Stimulated activated CD4-positive, alpha-beta T cell treated with anti-CD3 and anti-CD28 coated beads, Interleukin-4, amount 100 ng/mL, for 48 hours (primary cell): Measurements from ENCODE around the gene C1orf146.
"Not testable (repeated sequence)": the region's sequence is repeated elsewhere in the genome, so short reads cannot be mapped to it uniquely, and the experiment has no call there.

Source experiments
- DNase-seq, 2 donors: peaks; one replicate each; pipeline ENCODE4 v3.0.0-alpha.2; 2020; ENCODE audit warnings: low read depth in 2 of 2

Gene C1orf146, protein sequence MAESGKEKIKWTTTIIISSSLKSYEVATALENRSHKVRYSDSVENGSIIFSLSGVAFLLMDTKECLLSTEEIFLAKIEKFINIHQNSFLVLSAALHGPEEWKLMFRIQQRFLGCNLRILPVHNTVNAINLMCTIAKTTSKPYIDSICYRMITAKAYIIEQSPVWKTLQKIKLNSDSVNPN

DNA sequence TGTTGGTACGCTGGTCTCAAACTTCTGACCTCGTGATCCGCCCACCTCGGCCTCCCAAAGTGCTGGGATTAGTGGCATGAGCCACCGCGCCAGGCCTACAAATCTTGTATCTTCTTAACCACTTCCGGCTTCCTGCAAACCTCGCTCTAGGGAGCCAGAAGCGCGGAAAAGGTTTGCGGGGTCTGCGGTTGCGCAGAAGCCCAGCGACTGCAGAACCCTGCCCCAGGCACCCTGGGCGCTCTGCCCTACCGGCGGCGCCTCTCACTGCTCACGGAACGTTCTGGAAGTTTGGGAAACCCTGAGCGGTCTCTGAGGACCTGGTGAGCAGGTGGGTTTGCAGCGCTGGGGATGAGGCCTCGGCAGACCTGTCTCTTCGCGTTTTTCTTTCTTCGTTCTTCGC, at the start of gene C1orf146:
TSS of gene C1orf146 (plus strand) at position 195 of the 400 bp plus-strand sequence. CDS start 13,506 bp downstream, outside the sequence.
- no peak for DNase-seq

DNA sequence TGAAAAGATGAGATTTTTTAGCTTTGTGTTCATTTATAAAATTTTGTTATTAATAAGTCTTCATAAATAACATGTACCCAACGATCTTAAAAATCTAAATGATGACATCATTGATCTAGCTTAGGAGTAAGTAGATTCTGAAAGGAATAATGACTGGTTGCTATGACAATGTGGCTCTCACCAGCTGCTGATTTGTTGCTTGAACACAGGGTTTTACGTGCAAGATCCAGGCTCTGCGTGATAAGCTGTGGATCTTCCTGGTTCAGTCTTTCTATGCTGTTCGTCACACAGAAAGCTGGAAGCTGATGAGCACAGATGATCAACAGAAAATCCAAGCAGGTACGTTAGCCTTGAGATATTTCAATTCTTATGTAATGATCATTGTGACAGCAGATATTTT, 49.1 kb upstream of the C1orf146 start:
- no peak for DNase-seq

DNA sequence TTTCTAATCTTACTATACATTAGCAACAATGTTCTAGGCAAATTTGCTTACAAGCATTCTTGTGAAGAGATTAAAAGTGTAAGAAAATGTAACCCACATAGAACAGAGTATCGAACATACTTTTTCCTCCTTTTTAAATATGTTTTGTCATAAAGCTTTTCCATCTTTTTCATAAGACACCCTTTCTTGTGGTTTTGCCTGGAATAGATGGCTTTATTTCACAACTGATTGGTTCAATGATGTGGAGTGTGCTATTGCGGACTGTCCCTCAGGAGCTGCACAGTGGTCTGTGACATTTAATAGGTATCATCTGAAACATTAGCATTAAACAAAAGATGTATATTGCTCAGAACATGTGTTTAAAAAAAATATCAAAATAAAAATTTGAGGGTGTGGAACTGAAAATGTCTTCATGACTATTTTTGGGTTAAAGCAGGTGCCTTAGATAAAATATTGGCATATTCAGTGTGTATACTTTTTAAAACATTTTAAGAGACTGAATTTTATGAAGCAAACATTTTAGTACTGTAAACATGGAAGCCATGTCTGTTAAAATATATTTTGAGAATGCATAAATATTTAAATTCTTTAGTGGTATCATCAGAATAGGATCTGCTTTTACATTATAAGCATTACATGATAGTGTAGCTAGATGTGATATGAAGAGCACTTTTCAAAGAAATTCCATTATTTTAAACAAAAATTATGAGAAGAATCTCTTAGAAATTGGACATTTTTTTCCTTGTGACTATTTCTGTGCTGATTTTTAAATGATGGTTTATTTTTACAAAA, 48.3 kb upstream of the C1orf146 start:
- DNase-seq, result no peak

DNA sequence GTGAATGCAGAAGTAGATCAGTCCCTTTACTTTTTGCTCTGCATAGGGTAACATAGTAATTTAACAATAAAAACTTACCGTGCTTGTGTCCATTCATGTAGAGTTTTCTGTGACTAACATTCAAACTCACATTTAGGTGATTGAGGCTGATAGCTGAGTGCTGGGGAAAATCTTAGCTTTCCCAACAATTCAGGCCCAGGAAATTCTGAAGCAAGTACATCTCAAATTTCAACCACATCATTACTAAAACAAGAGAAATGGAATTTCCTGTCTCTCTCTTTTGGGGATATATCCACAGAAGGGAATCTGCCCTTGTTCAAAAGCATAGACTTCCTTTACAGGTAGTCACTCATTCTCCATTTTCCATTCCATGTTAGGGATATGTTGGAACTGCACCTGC, 33.1 kb upstream of the C1orf146 start:
- no peak for DNase-seq

DNA sequence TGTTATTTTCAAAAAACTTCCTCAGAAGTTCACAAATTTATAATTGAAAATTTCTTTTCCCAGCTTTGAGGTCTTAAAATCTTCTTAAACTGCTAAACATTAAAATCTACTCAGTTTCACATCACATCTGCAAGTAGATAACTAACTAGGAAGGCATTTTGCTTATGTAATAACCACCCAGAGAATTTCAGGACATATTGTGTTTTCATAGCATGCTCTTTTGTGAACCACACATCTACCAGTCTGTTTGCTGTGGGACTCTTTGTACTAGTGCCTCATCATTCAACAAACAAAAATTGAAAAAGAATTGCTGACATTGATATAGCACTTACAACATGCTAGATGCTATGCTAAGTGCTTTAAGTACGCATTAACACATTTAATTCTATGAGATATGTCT, 31.6 kb upstream of the C1orf146 start:
- DNase-seq, result no peak

DNA sequence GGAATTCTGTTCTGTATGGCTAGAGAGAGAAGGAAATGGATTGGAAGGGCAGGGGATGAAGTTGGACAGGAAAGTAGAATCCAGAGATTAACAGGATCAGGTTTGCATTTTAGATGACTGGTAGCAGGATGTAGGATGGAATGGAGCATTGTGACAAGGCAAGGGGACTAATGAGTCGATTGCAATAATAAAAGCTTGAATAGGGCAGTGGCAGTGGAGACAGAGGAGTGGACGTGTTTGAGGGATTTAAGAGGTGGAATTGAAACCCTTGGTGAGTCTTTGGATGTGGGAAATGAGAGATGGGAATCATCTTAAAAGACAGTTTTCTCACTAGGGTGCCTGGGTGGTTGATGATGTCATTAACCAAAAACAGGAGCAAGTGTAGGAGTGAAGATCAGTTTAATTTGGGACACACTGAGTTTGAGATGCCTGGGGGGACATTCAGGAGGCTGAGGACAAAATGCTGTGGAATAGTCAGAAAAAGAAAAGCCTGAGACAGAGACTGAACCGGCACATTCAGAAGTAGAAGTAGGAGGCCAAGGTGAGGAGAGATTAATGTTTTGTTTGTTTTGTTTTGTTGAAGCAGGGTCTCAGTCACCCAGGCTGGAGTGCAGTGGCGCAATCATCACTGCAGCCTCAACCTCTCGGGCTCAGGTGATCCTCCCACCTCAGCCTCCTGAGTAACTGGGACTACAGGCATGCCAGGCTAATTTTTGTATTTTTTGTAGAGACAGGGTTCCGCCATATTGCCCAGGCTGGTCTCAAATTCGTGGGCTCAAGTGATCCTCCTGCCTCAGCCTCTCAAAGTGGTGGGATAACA, 29.1 kb upstream of the C1orf146 start:
- no peak for DNase-seq

DNA sequence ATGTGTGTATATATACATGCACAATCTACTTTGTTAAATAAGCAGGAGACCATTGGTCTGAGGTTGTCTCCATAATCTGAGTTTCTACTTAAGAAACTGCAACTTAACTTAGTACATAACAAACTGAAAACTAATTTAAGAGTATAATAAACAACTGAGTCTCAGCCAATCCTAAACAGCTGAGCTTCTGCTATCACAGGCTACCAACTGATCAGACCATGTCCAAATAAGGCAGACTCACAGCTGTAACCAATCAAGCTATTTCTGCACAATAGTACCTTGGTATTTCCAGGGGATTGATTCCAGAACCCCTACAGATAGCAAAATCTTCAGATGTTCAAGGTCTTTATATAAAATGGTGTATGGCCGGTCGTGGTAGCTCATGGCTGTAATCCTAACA, 26.0 kb upstream of the C1orf146 start:
- no peak for DNase-seq

DNA sequence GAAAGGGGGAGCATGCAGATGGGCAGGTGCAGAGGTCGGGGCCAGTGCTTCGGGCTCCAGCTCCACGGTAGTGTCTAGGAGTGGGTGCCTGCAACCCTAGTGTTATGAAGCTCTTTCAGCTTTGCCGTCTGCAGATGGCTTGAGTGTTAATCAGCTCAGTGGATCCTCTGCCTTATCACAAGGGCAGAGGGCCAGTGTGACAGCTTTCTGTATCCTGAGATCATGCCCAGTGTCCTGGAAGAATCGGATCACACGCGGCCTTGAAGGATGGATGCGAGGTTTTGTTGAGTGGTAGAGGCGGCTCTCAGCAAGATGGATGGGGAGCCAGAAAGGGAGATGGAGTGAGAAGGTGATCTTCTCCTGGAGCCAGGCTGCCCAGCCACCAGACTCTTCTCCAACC, 25.5 kb upstream of the C1orf146 start:
- DNase-seq, result no peak

DNA sequence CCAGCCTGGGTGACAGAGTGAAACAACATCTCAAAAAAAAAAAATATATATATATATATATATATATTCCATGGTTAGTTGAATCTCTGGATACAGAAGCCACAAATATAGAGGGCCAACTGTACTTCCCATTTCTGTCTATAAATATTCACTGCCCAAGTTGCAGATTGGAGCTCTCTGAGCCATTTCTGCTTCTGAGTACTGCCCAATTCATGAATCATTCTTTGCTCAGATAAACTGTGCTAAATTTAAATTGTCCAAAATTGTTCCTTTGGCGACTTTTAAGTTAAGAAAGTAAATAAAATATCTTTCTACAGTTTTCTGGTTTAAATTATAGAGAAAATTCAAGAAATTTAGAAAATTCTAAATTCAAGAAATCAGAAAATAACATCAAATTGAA, 23.2 kb upstream of the C1orf146 start:
- no peak for DNase-seq

DNA sequence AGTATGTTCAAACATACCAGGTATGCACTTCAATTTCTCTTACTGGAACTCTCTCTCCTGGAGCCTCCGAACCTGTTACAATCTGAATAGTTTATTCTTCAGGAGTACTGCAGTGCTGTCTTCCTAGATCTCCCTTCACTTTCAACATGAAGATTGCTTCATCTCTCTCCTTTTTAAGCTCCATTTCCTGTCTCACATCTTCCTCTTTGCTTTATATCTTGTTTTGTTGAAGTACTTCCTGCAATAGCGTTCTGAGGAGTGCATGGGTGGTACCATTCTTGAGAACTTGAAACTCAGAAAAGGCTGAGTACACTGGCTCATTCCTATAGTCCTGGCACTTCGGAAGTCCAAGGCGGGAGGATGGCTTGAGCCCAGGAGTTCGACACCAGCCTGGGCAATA, 15.7 kb upstream of the C1orf146 start:
- no peak for DNase-seq

DNA sequence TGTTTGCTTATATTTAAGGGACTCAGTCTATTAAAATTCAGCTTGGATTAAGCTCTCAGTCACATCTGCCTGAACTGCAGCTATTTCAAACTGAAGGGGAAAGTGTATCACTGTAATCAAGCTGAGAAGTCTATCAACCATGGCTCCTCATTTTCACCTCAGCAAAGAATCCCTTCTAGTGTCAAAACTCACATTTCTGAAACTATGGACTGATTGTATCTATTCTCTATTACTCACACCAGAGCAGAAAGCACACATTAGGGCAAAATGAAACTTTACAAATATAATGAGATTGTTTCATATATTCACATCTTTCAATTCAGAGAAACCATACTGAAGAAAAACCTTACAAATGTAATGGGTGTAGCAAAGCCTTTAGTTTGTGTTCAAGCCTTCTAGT, 14.6 kb upstream of the C1orf146 start:
- no peak for DNase-seq

DNA sequence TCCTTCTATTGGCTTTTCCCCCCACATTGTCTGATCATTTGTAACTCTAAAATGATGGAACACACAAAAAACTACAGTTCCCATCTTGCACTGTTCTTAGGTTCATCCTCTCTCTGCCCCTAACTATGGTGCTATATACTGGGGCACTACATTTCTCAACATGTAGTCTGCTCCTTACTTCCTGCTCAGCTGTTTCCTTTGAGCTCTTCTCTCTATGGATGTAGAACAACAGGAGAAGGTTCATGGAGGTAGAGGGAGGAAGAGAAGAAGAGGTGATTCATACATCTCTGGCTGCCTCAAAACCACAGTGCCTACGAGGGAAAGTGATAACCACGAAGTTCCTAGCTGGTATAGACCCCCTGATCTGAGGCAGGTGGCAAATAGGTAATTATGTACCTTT, 7.0 kb upstream of the C1orf146 start:
- no peak for DNase-seq

DNA sequence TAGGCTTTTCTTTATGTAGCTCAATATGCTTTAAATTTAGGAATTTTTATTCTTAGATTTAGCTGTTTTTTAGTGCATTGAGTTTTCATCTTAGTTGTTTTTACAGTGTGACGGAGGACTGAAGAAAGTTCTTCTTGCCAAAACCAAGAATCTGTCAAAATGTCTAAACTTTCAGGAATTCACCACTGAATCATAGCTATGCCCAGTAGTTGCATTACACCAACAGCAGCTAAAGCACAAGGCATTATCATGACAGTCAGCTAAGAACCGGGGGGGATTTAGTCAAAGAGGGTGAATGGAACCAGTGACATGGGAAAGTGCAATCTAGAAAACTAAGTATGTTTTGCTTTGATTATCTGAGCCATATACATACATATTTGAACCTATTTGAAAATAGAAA, 6.5 kb upstream of the C1orf146 start:
- DNase-seq, result no peak

DNA sequence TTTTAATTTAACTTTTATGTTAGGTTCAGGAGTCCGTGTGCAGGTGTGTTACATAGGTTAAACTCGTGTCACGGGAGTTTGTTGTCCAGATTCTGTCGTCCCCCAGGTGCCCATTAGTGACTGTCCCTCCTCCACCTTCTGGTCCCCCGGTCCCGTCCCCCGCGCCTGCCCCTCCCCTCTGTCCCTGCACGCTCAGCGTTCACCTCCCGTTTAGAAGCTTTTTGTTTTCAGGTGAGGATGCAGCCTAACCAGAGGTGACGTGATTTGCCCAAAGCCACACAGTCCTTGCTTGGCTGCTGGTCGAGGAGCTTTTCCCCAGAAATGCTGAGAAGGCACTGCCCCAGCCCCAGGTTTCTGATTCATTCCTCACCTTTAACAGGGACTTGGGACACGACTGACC, 844 bp downstream of the C1orf146 start:
- DNase-seq, result no peak

DNA sequence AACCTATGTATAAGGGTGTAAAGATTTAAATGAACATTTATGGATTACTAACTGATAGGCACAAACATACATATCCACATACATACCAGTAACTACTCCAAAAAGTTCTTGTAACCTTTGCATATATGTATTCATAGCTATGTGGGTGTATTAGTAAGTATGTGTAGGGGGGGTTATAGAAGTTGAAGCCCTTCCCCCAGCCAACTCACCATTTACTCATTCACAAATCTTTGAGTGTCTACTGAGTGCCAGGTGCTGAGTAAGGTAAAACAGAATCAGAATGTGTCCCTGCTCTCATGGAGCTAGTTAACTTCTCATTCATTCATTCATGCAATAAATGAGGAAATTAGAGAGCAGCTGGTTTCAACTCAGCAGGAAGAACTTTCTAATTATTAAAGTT, 1.3 kb downstream of the C1orf146 start:
- DNase-seq, result no peak

DNA sequence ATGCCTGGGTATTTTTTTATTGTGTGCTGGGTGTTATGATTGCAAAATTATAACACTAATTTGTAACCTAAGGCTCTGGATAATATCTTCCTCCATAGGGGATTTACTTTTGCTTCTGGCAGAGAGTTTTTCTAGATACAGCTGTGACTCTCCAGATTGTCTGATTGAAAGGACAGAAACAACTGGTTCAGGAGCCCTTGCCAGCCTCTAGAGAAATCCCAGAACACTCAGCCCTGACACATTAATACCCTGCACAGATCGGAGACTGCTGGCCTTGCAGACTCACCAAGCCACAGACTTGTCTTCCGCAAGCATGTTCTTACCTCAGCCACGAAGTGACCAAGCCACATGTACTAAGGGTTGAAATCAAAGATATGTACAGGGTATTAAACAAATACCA, 10.7 kb downstream of the C1orf146 start:
- no peak for DNase-seq

DNA sequence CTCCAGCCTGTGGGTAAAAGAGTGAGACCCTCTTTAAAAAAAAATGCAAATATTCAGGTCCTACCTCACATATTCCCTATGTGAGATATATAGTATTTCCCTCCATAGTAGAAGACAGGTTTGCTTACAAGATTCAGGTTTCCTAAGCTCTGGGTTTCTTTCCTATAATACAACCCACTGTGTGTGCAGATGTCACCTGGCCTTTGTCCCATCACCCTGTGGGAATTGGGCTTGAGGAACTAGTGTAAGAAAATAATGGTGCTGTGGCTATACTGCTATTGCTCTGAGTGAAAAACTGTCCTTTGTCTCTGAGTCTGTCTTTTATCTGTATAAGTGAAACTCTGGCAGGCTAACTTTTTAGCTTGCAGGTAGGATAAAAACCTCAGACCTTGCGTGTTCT, 13.0 kb downstream of the C1orf146 start:
- no peak for DNase-seq

DNA sequence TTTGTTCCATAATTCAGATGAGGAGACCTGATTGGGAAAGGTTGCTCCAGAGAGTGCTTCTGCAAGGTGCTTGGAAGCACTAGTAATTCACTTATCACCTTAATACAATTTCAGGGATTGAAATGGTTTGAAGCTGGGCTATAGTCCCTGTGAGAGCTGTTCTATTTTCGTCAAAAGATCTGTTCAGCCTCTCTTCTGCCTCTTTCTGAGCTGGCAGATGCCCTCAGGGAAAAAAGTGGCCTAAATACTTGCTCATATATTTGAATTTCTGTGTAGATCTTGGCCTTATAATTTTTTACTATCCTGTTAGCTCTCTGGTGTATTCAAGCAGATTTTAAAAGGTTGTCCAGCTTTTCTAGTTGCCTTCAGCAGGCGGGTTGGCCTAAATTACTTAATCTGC, 22.3 kb downstream of the C1orf146 start:
- no peak for DNase-seq

DNA sequence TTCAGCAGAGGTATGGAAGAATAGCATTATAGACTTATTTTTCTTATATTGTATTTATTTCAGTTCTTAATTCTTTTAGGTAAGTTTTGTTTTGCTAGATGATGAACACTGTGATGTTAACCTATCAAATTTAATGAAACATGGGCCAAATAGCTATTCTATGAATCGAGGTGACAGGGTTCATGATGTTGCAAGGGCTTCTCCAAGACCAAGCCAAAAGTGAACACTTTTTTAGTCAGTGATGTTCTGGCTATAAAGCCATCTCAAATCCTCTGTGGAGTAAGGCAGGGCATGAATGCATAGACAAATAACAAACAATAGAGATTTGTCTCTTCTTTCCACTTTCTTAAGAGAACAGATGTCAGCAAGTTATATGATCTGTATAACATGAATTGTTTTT, 26.7 kb downstream of the C1orf146 start:
- no peak for DNase-seq

DNA sequence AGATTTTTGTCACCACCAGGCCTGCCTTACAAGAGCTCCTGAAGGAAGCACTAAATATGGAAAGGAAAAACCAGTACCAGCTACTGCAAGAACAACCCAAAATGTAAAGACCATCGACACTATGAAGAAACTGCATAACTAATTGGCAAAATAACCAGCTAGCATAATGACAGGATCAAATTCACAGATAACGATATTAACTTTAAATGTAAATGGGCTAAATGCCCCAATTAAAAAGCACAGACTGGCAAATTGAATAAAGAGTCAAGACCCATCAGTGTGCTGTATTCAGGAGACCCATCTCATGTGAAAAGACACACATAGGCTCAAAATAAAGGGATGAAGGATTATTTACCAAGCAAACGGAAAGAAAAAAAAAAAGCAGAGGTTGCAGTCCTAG, 37.0 kb downstream of the C1orf146 start:
- DNase-seq, result not testable (repeated sequence)

DNA sequence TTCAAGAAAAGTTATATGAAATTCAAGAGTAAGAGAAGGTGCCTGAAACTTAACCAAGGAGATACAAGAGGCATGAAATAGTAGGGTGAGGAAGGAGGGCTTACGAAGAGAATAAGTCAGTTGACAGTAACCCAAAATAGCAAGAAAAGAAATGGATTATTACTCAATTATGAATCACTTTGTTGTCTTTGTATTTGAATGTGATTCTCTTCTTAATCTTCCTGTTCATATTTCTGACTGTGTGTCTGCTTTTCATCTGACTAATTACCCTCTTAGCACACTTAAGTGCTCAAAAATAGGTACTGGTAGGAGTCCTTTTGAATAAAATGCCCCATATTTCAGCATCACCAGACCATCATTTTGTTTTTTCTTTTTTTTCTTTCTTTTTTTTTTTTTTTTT, 41.6 kb downstream of the C1orf146 start:
- DNase-seq, result no peak

DNA sequence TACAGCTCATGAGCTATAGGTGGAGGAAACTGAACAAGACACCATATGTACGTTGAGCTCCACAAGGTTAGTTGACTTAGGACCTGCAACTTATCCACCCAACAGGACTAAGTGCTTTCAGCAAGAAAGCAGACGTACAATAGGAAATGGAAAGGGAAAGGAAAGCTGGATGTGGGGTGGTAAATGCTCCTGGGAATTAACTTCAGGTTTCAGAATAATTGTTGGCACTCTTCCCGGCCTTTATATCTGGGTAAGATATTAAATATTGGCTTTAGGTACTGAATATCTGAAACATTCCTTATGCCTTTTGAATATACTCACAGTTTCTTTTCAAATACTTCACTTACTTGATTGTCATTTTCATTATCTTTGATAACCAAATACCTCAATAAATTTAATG, 44.8 kb downstream of the C1orf146 start:
- DNase-seq, result no peak

DNA sequence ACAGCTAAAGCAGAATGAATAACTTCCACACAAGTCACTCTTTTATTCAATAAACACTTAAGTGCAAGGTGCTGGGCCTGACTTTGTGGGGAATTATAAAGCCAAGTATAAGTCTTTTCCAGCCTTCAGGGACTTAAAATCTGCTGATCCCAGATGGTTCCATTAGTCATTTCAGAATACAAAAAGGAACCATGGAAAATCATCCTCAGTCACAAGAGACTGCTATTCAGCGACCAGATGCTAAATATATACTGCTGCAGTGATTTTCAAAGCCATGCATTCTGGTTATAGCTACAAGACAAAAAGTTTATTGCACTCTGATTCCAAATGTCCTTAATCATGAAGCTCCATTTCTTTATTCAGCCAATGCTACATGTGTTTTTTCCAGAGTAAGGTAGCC, 55.3 kb downstream of the C1orf146 start:
- DNase-seq, result no peak
